Left lung (tissue), 10 donors: Measurements from ENCODE around the gene PIP4K2A. TPM values are rescaled to one million over a fixed set of nuclear protein-coding genes. Genes with fewer than 3 reads are reported as not detected.

Experiments
- ATAC-seq: fragments of 200-7000 bp; cut with Tn5 transposase; one replicate; pipeline ENCODE4 v1.9.1; 2020; ENCODE audit warnings: moderate library complexity
- DNase-seq, 4 donors: peaks; one replicate each; pipeline ENCODE4 v3.0.0-alpha.2; 2013 to 2020
- H3K27ac ChIP-seq, 2 donors: fragments of 200-600 bp; sonication (generic) in 1 of 2; one replicate each; pipeline versions ENCODE4 v1.5.0 to v1.8.0; 2020 to 2021
- H3K27me3 ChIP-seq, 2 donors: fragments of 200-600 bp; sonication (generic) in 1 of 2; one replicate each; pipeline versions ENCODE4 v1.5.0 to v1.8.0; 2020 to 2021
- H3K36me3 ChIP-seq, 2 donors: fragments of 200-600 bp; sonication (generic) in 1 of 2; one replicate each; pipeline versions ENCODE4 v1.5.0 to v1.8.0; 2020 to 2021
- H3K4me1 ChIP-seq, 2 donors: fragments of 200-600 bp; one replicate each; pipeline ENCODE4 v1.8.0; 2021
- H3K4me3 ChIP-seq, 2 donors: fragments of 200-600 bp; sonication (generic) in 1 of 2; one replicate each; pipeline versions ENCODE4 v1.5.0 to v1.8.0; 2020 to 2021; ENCODE audit warnings: mild to moderate bottlenecking in 1 of 2
- H3K9me3 ChIP-seq, 2 donors: fragments of 200-600 bp; sonication (generic) in 1 of 2; one replicate each; pipeline versions ENCODE4 v1.5.0 to v1.8.0; 2020 to 2021
- intact Hi-C, 2 donors: fragments of 100-400 bp; cut with DNase I; formaldehyde crosslinking; loops; one replicate each; pipeline versions ENCODE4 v1.11.2 to v1.14.2; 2022
- polyA plus RNA-seq, 6 donors: library from polyadenylated mRNA; unstranded; fragments of 120-200 nt; gene quantifications; one replicate each; pipeline ENCODE4 v1.2.1, GENCODE V29; 2013; ENCODE audit not compliant: insufficient read length in 6 of 6
- total RNA-seq, 2 donors: library from RNA; stranded (reverse); fragmentation: NEBNext Ultra II Directional; extraction: Animal tissue kit (Norgen Biotek cat#: 25700); gene quantifications; one replicate each; pipeline ENCODE4 v1.2.1, GENCODE V29; 2021
- TF ChIP-seq, protein P1 (sequence below), 2 donors: fragments of 200-600 bp; sonication (generic) in 1 of 2; IDR thresholded peaks; one replicate each; pipeline versions ENCODE4 v1.5.0 to v1.8.0; 2021; ENCODE audit warnings: antibody characterized with exemption in 2 of 2
- donor health status: DM: no; HTN: yes; CAD: no.
- donor health status: DM: no; HTN: no; CAD: no.

PIP4K2A gene
- total and polyA plus RNA-seq, 8 donors: 24.9 to 53.8 (median 29.5) TPM

DNA sequence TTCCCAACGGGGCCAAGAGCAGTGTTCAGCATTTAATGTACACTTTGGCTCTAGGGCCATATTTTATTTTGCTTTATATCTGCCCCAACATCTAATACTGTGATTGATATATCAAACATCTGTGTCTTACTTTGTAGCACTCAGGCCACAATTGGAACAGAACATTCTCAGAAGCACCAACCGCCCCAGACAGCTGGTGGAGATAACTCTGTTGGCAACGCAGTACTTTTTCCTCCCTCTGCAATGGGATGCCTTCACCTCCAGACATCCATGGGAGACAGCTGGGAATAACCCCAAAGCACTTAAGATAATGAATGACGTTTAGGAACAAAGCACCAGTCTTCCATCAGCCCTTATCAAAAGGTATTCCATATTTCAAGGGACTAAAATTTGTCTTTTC lies 57.4 kb downstream of the PIP4K2A start:
- H3K4me1 ChIP-seq: peaks cover 0 to 76% of the 10 kb centered on the region in 2 donors
- intact Hi-C loops: no loop called here
- H3K36me3 ChIP-seq: no peaks in the 10 kb centered on the region
- TF ChIP-seq, protein P1, sequence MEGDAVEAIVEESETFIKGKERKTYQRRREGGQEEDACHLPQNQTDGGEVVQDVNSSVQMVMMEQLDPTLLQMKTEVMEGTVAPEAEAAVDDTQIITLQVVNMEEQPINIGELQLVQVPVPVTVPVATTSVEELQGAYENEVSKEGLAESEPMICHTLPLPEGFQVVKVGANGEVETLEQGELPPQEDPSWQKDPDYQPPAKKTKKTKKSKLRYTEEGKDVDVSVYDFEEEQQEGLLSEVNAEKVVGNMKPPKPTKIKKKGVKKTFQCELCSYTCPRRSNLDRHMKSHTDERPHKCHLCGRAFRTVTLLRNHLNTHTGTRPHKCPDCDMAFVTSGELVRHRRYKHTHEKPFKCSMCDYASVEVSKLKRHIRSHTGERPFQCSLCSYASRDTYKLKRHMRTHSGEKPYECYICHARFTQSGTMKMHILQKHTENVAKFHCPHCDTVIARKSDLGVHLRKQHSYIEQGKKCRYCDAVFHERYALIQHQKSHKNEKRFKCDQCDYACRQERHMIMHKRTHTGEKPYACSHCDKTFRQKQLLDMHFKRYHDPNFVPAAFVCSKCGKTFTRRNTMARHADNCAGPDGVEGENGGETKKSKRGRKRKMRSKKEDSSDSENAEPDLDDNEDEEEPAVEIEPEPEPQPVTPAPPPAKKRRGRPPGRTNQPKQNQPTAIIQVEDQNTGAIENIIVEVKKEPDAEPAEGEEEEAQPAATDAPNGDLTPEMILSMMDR (IDR thresholded peaks at IDR 0.05): no peak
- ATAC-seq: no peak
- H3K4me3 ChIP-seq: no peak overlapping the region
- no peak for DNase-seq
- H3K27ac ChIP-seq: no peak overlapping the region
- no peaks in the 10 kb centered on the region for H3K9me3 ChIP-seq
- no peaks in the 10 kb centered on the region for H3K27me3 ChIP-seq

DNA sequence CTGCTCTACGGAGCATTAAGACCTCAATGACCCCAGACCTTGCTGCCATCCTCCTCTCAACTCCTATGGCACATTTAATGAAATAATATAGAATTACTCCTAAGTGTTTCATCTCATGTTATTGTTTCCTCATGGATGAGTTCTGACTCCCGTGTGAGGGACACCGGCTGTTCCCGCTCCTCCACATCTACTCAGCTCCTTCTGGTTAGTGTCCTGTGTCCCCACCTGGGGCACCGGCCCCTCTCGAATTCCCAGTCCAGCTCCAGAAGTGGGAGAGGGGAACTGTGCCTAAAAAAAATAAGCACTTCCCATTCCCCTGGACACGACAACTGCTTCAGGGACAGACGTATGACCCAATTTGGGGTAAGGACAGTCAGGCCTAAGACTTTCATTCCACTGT lies 58.3 kb downstream of the PIP4K2A start:
- no peak for DNase-seq
- no peak overlapping the region for H3K4me3 ChIP-seq
- no peaks in the 10 kb centered on the region for H3K27me3 ChIP-seq
- no peak overlapping the region for H3K27ac ChIP-seq
- TF ChIP-seq, protein P1 (IDR thresholded peaks at IDR 0.05): no peak
- intact Hi-C loops: no loop called here
- peaks cover 6 to 85% of the 10 kb centered on the region in 2 donors for H3K4me1 ChIP-seq
- no peaks in the 10 kb centered on the region for H3K9me3 ChIP-seq
- no peaks in the 10 kb centered on the region for H3K36me3 ChIP-seq
- no peak for ATAC-seq

DNA sequence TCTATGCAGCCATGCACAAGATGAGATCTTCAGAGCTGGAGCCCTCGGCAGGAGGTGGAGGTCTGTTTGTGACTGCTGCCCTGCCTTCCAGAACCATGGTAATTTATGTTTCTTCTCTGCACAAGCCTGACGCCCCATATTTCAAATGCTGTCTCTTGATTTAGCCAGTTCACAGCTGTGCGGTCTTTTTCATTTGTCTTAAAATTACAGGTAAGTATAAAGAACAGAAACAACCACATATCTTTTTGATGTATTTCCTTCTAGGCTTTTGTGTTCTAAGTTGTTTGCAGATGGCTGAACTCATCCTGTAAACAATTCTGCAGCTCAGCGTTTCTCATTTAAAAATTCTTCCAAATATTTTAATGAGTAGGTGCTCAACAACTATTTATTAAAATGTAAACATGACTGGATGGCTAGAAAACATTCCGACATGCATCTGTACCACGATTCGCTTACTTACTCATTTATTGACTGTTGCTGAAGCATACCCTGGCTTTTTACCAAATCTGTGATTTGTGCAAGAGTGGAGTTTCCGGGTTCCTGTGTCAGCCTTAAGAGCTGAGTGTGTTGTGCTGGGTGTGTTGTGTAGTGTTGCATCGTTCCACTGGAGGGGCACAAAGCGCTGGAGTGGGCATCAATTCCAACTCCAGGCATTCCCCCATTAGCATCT lies 58.9 kb downstream of the PIP4K2A start:
- H3K4me1 ChIP-seq: peaks cover 6 to 91% of the 10 kb centered on the region in 2 donors
- H3K36me3 ChIP-seq: no peaks in the 10 kb centered on the region
- peak overlapping the region in 1 of 2 donors; percentile 28 for H3K27ac ChIP-seq
- H3K9me3 ChIP-seq: no peaks in the 10 kb centered on the region
- ATAC-seq: peak; percentile 49
- H3K27me3 ChIP-seq: no peaks in the 10 kb centered on the region
- H3K4me3 ChIP-seq: no peak overlapping the region
- peak in 2 of 4 donors; percentile 54 to 71 for DNase-seq
- TF ChIP-seq, protein P1 (IDR thresholded peaks at IDR 0.05): no peak
- intact Hi-C loops: no loop called here

DNA sequence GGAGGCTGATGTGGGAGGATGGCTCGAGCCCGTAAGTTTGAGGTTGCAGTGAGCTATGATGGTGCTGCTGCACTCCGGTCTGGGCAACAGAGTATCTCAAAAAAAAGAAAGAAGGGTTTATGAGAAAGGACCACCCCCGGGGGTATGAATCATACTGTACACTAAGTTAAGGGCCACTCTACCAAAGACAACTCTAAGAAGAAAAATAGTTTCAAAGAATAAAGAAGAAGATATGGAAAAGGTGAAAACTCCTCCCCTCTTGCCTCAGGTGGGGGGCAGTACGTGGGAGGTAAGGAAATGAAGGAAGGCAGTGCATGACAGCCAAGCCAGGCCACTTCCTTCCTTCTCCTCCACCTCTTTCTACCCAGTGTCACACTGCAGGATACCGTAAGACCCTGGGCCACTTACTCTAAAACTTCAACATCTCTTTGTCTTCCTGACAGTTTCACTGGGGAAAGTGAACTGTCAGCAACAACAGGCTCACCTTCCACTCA lies 61.3 kb downstream of the PIP4K2A start:
- Histone ChIP-seq H3K27ac (peak overlapping the region in 1 of 2 donors; percentile 31), H3K27me3 (no peaks in the 10 kb centered on the region), H3K4me1 (peaks cover 18 to 98% of the 10 kb centered on the region in 2 donors), H3K4me3 (no peak overlapping the region), H3K36me3 (no peaks in the 10 kb centered on the region), H3K9me3 (no peaks in the 10 kb centered on the region)
- TF ChIP-seq, protein P1 (IDR thresholded peaks at IDR 0.05): no peak
- intact Hi-C loops: no loop called here
- DNase-seq (no peak), ATAC-seq (no peak)

DNA sequence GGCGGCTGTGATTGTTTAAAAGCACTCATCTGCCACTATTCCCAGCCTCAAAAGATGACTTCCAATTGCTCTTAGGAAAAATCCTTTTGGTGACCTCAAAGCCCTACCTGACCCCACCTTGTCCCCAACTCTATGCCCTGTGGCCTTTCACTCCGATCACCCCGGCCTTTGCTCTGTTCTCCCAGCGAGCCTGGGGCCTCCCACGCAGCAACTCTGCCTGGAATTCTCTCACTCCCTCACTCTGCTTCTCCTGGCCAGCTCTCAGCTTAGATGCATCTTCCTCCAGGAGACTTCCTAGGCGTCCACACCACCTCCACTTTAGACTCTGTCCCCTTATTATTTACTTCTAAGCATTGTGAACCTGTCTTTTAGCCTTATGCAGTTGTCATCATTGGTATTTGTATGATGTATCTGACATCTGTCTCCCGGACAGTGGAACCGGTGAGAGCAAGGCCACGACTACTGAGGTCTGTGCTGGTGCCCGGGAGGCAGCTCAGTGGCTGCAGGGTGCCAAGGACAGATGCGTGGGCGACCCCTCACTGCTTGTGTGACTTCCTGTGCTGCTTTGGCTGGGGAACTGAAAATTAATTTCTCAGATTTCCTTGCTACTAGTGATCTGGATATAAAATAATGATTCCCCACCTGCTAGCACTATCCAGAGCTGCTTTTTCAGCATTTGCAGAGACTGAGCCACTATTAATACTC lies 63.0 kb downstream of the PIP4K2A start:
- Histone ChIP-seq H3K4me1 (peaks cover 18 to 99% of the 10 kb centered on the region in 2 donors), H3K4me3 (no peak overlapping the region), H3K9me3 (no peaks in the 10 kb centered on the region), H3K36me3 (no peaks in the 10 kb centered on the region), H3K27me3 (no peaks in the 10 kb centered on the region), H3K27ac (no peak overlapping the region)
- TF ChIP-seq, protein P1 (IDR thresholded peaks at IDR 0.05): no peak
- DNase-seq (no peak), ATAC-seq (no peak)
- intact Hi-C loops: no loop called here
